ENCODE data around the gene CPXM2. TPM values are rescaled to one million over a fixed set of nuclear protein-coding genes. Genes with fewer than 3 reads are reported as not detected.

Gene CPXM2
- total and polyA plus RNA-seq, 4 donors: 0.05 to 0.92 (median 0.44) TPM

DNA sequence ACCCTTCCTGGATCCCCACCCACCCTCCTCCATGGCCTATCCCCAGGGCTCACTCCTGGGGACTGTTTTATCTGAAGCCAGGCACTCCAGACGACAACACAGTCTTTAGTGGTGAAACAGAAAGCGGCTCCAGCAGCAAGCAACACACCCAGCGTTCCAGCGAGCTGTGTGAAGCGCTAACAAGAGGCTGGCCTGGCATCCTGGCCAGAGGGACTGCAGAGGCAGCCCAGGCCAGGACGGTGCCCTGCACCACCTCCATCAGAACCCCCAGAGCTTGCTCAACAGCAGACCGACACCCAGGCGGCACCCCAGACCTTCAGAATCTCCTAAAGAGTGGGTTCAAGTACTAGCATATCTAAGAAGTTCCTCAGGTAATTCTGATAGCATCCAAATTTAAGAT lies 2.0 kb upstream of the CPXM2 start (continued):
- TF ChIP-seq, protein P1, sequence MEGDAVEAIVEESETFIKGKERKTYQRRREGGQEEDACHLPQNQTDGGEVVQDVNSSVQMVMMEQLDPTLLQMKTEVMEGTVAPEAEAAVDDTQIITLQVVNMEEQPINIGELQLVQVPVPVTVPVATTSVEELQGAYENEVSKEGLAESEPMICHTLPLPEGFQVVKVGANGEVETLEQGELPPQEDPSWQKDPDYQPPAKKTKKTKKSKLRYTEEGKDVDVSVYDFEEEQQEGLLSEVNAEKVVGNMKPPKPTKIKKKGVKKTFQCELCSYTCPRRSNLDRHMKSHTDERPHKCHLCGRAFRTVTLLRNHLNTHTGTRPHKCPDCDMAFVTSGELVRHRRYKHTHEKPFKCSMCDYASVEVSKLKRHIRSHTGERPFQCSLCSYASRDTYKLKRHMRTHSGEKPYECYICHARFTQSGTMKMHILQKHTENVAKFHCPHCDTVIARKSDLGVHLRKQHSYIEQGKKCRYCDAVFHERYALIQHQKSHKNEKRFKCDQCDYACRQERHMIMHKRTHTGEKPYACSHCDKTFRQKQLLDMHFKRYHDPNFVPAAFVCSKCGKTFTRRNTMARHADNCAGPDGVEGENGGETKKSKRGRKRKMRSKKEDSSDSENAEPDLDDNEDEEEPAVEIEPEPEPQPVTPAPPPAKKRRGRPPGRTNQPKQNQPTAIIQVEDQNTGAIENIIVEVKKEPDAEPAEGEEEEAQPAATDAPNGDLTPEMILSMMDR (IDR thresholded peaks at IDR 0.05; ENCODE audit: low read depth, low read length, missing input control): no peak
- TF ChIP-seq FOXA1 (IDR thresholded peaks at IDR 0.05) (no peak), TAF1 (conservative IDR thresholded peaks at IDR 0.05) (no peak), RXRA (IDR thresholded peaks at IDR 0.05) (no peak), NR2F2 (IDR thresholded peaks at IDR 0.05) (no peak), RAD21 (IDR thresholded peaks at IDR 0.05) (no peak)
- TF ChIP-seq, protein P2, sequence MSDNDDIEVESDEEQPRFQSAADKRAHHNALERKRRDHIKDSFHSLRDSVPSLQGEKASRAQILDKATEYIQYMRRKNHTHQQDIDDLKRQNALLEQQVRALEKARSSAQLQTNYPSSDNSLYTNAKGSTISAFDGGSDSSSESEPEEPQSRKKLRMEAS (IDR thresholded peaks at IDR 0.05): no peak

DNA sequence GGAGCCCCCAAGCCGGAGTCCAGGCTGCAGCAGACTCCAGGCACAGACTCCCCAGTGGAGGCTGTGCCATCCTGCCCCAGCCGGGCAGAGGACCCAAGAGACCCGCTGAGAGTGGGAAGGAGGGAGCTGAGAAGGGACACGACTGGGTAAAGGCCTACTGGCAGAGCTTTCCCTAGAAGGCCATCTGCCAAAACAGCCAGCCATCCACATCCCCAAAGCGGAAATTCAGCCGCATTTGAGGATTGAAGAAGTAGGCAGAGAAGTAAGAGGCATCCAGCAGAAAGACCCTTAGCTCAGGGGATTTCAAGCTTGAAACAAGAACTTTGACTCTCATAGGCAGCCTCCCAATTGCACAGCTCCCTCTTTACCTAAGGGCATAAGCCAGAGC lies 857 bp downstream of the CPXM2 start:
- Histone ChIP-seq H3K36me3 (ENCODE audit: control insufficient read depth in 4 of 4, insufficient read depth in 3 of 4, low read depth in 1 of 4, low read length in 3 of 4) (no peaks in the 10 kb centered on the region), H3K4me3 (ENCODE audit: low read depth in 1 of 3, low read length in 3 of 3) (no peak overlapping the region), H3K27me3 (ENCODE audit: control insufficient read depth in 4 of 4, insufficient read depth in 4 of 4, low read length in 3 of 4) (peaks cover 0 to 7% (median 2%) of the 10 kb centered on the region in 4 donors), H3K9me3 (ENCODE audit: control insufficient read depth in 4 of 4, low read length in 3 of 4) (no peaks in the 10 kb centered on the region), H3K9ac (ENCODE audit: low read depth in 1 of 2, low read length in 2 of 2) (no peak overlapping the region), H3K27ac (ENCODE audit: low read depth in 1 of 2, low read length in 2 of 2) (no peak overlapping the region), H3K4me1 (ENCODE audit: control insufficient read depth in 4 of 4, insufficient read depth in 4 of 4, low read length in 3 of 4) (no peaks in the 10 kb centered on the region)
- WGBS: 68% methylated on average over 6 of the region's 6 CpGs
- TF ChIP-seq NR2F2 (IDR thresholded peaks at IDR 0.05): peak; percentile 37
- TF ChIP-seq, protein P3, sequence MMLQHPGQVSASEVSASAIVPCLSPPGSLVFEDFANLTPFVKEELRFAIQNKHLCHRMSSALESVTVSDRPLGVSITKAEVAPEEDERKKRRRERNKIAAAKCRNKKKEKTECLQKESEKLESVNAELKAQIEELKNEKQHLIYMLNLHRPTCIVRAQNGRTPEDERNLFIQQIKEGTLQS (IDR thresholded peaks at IDR 0.05): no peak
- no peak for DNase-seq (ENCODE audit: low spot score)

DNA sequence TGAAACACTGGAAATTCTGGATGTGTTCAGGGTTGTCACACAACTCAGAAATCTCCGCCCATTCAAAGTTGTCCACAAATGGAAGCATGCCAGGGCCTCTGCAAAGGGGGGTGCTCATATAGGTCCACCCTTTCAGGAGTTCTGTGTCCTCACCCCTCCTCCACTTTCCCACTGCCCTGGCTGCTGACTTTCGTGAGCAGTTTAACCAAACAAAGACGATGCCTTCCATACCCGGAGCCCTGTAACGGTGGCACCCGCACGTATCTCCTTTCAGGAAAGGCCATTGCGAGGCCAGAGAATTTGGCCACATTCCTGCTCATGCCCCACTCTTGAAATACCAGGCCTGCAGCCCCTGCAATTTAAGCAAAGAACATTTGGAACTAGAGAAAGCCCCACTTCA lies 1.4 kb downstream of the CPXM2 start:
- H3K27ac ChIP-seq (ENCODE audit: low read depth in 1 of 2, low read length in 2 of 2): no peak overlapping the region
- H3K27me3 ChIP-seq (ENCODE audit: control insufficient read depth in 4 of 4, insufficient read depth in 4 of 4, low read length in 3 of 4): peaks cover 0 to 7% (median 2%) of the 10 kb centered on the region in 4 donors
- H3K4me3 ChIP-seq (ENCODE audit: low read depth in 1 of 3, low read length in 3 of 3): no peak overlapping the region
- no peak overlapping the region for H3K9ac ChIP-seq (ENCODE audit: low read depth in 1 of 2, low read length in 2 of 2)
- H3K9me3 ChIP-seq (ENCODE audit: control insufficient read depth in 4 of 4, low read length in 3 of 4): no peaks in the 10 kb centered on the region
- H3K36me3 ChIP-seq (ENCODE audit: control insufficient read depth in 4 of 4, insufficient read depth in 3 of 4, low read depth in 1 of 4, low read length in 3 of 4): no peaks in the 10 kb centered on the region
- DNase-seq (ENCODE audit: low spot score): no peak
- 85% methylated on average over 8 of the region's 8 CpGs for WGBS
- no peak for TF ChIP-seq TAF1 (conservative IDR thresholded peaks at IDR 0.05)
- TF ChIP-seq, protein P4, sequence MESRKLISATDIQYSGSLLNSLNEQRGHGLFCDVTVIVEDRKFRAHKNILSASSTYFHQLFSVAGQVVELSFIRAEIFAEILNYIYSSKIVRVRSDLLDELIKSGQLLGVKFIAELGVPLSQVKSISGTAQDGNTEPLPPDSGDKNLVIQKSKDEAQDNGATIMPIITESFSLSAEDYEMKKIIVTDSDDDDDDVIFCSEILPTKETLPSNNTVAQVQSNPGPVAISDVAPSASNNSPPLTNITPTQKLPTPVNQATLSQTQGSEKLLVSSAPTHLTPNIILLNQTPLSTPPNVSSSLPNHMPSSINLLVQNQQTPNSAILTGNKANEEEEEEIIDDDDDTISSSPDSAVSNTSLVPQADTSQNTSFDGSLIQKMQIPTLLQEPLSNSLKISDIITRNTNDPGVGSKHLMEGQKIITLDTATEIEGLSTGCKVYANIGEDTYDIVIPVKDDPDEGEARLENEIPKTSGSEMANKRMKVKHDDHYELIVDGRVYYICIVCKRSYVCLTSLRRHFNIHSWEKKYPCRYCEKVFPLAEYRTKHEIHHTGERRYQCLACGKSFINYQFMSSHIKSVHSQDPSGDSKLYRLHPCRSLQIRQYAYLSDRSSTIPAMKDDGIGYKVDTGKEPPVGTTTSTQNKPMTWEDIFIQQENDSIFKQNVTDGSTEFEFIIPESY (IDR thresholded peaks at IDR 0.05): no peak
- no peak for TF ChIP-seq RAD21 (IDR thresholded peaks at IDR 0.05)
- TF ChIP-seq, protein P2 (IDR thresholded peaks at IDR 0.05): no peak
- TF ChIP-seq FOXA2 (IDR thresholded peaks at IDR 0.05): no peak
- TF ChIP-seq, protein P1 (IDR thresholded peaks at IDR 0.05; ENCODE audit: low read depth, low read length, missing input control): no peak
- TF ChIP-seq, protein P3 (IDR thresholded peaks at IDR 0.05): no peak
- TF ChIP-seq SP1 (IDR thresholded peaks at IDR 0.05): no peak
- no peak for TF ChIP-seq HNF4G (IDR thresholded peaks at IDR 0.05)
- no peak for TF ChIP-seq RXRA (IDR thresholded peaks at IDR 0.05)
- TF ChIP-seq EGR1 (IDR thresholded peaks at IDR 0.05; ENCODE audit: low read depth in 2 of 2): no peak
- TF ChIP-seq HNF4A (conservative IDR thresholded peaks at IDR 0.05): no peak
- H3K4me1 ChIP-seq (ENCODE audit: control insufficient read depth in 4 of 4, insufficient read depth in 4 of 4, low read length in 3 of 4): no peaks in the 10 kb centered on the region
